Astrocyte (in vitro differentiated cells and primary cell): ENCODE data around the gene FBXO7.

Experiments
- CTCF ChIP-seq: IDR thresholded peaks from 2 replicates; pipeline ENCODE4 v1.5.1; 2011; ENCODE audit warnings: low read depth, mild to moderate bottlenecking, inconsistent platforms, low read length, moderate library complexity; ENCODE audit not compliant: insufficient read depth
- EZH2 ChIP-seq: IDR thresholded peaks from 2 replicates; pipeline ENCODE4 v1.6.1; 2012; ENCODE audit warnings: mild to moderate bottlenecking, low read length, inconsistent platforms; ENCODE audit not compliant: insufficient read depth

- TF ChIP-seq CTCF (no peak), EZH2 (no peak)
Observed at GRCh38 chr22:32545801-32546200, 71.2 kb downstream of the FBXO7 start.
